Endothelial cell (in vitro differentiated cells): ENCODE results near the gene IDH2. TPM values are rescaled to one million over a fixed set of nuclear protein-coding genes. Genes with fewer than 3 reads are reported as not detected.

Source experiments
- DNase-seq: peaks from one replicate; pipeline ENCODE4 v3.0.0; 2021; ENCODE audit warnings: low spot score
- H3K27ac Mint-ChIP-seq: one replicate; pipeline ENCODE4 v1.8.0; 2021; ENCODE audit warnings: mixed read lengths, inconsistent platforms; ENCODE audit not compliant: unreplicated experiment
- H3K27me3 Mint-ChIP-seq: one replicate; pipeline ENCODE4 v1.8.0; 2021; ENCODE audit warnings: mild to moderate bottlenecking, moderate library complexity, mixed read lengths, inconsistent platforms; ENCODE audit not compliant: unreplicated experiment
- H3K36me3 Mint-ChIP-seq: one replicate; pipeline ENCODE4 v1.8.0; 2021; ENCODE audit warnings: mild to moderate bottlenecking, low read depth, mixed read lengths, inconsistent platforms; ENCODE audit not compliant: unreplicated experiment
- H3K4me1 Mint-ChIP-seq: one replicate; pipeline ENCODE4 v1.8.0; 2021; ENCODE audit warnings: mild to moderate bottlenecking, mixed read lengths, inconsistent platforms; ENCODE audit not compliant: unreplicated experiment
- H3K4me3 Mint-ChIP-seq: one replicate; pipeline ENCODE4 v1.8.0; 2021; ENCODE audit warnings: mild to moderate bottlenecking, mixed read lengths, inconsistent platforms; ENCODE audit not compliant: unreplicated experiment
- H3K9me3 Mint-ChIP-seq: one replicate; pipeline ENCODE4 v1.8.0; 2021; ENCODE audit warnings: mixed read lengths, inconsistent platforms; ENCODE audit not compliant: unreplicated experiment
- CTCF ChIP-seq: fragments of 200-600 bp; sonication (generic); IDR thresholded peaks from one replicate; pipeline ENCODE4 v1.5.0; 2021; ENCODE audit warnings: antibody characterized with exemption; ENCODE audit not compliant: unreplicated experiment
- total RNA-seq: library from RNA; stranded (reverse); fragmentation: NEBNext Ultra II Directional; extraction: Animal tissue kit (Norgen Biotek cat#: 25700); gene quantifications from one replicate; pipeline ENCODE4 v1.2.1, GENCODE V29; 2021; ENCODE audit not compliant: unreplicated experiment

The IDH2 gene
- total RNA-seq, 1 donor from 2014 or later, result 133 TPM

- TF ChIP-seq CTCF, result no peak
- Mint-ChIP-seq H3K27ac (peak overlapping the region; percentile 81), H3K27me3 (peaks cover 18% of the 10 kb centered on the region), H3K4me3 (no peak overlapping the region), H3K9me3 (no peaks in the 10 kb centered on the region), H3K36me3 (peaks cover 28% of the 10 kb centered on the region), H3K4me1 (peaks cover 61% of the 10 kb centered on the region)
- DNase-seq, result no peak
Measured at GRCh38 chr15:90049666-90050604, 52.3 kb downstream of the IDH2 start.

- Mint-ChIP-seq H3K4me1 (peaks cover 61% of the 10 kb centered on the region), H3K4me3 (no peak overlapping the region), H3K27ac (peak overlapping the region; percentile 61), H3K9me3 (no peaks in the 10 kb centered on the region), H3K36me3 (peaks cover 27% of the 10 kb centered on the region), H3K27me3 (peaks cover 14% of the 10 kb centered on the region)
- no peak for TF ChIP-seq CTCF
- no peak for DNase-seq
Measured at GRCh38 chr15:90049030-90049429, 53.2 kb downstream of the IDH2 start.

GRCh38 chr15:90047956-90048575 is 54.2 kb downstream of the IDH2 start:
- peaks cover 60% of the 10 kb centered on the region for H3K4me1 Mint-ChIP-seq
- H3K4me3 Mint-ChIP-seq, result no peak overlapping the region
- no peaks in the 10 kb centered on the region for H3K9me3 Mint-ChIP-seq
- no peak for TF ChIP-seq CTCF
- H3K27me3 Mint-ChIP-seq, result peaks cover 13% of the 10 kb centered on the region
- H3K27ac Mint-ChIP-seq, result no peak overlapping the region
- peaks cover 34% of the 10 kb centered on the region for H3K36me3 Mint-ChIP-seq
- no peak for DNase-seq

- no peak for DNase-seq
- Mint-ChIP-seq H3K27me3 (peaks cover 11% of the 10 kb centered on the region), H3K27ac (no peak overlapping the region), H3K4me3 (no peak overlapping the region), H3K9me3 (no peaks in the 10 kb centered on the region), H3K4me1 (peaks cover 59% of the 10 kb centered on the region), H3K36me3 (peaks cover 29% of the 10 kb centered on the region)
- TF ChIP-seq CTCF, result no peak
Measured at GRCh38 chr15:90046911-90047392, 55.3 kb downstream of the IDH2 start.
